Effector memory CD4-positive, alpha-beta T cell (primary cell): Measurements from ENCODE around the gene SLK.
A peak's percentile ranks its signal among the peaks of the same experiment; 100 is the strongest.

Source experiments
- DNase-seq, 3 donors: peaks; one replicate each; pipeline ENCODE4 v3.0.0-alpha.2; 2020
- H3K27ac ChIP-seq: 2 replicates; pipeline ENCODE4 v1.7.0; 2013; ENCODE audit warnings: mild to moderate bottlenecking, low read length, moderate library complexity; ENCODE audit not compliant: insufficient read depth, poor library complexity, severe bottlenecking
- H3K27me3 ChIP-seq: replicated peaks from 2 replicates; pipeline ENCODE4 v1.7.0; 2013; ENCODE audit warnings: mild to moderate bottlenecking, low read length; ENCODE audit not compliant: insufficient read depth, control insufficient read depth, poor library complexity, severe bottlenecking
- H3K36me3 ChIP-seq: 2 replicates; pipeline ENCODE4 v1.7.0; 2013; ENCODE audit warnings: mild to moderate bottlenecking, low read length, moderate library complexity; ENCODE audit not compliant: control insufficient read depth, insufficient read depth
- H3K4me1 ChIP-seq: 2 replicates; pipeline ENCODE4 v1.7.0; 2013; ENCODE audit warnings: low read length, mild to moderate bottlenecking; ENCODE audit not compliant: control insufficient read depth, insufficient read depth, poor library complexity, severe bottlenecking
- H3K4me3 ChIP-seq: 2 replicates; pipeline ENCODE4 v1.7.0; 2013; ENCODE audit warnings: low read length, low read depth, mild to moderate bottlenecking; ENCODE audit not compliant: insufficient read depth, poor library complexity, severe bottlenecking
- H3K9me3 ChIP-seq: 2 replicates; pipeline ENCODE4 v1.7.0; 2013; ENCODE audit warnings: mild to moderate bottlenecking, low read length, moderate library complexity; ENCODE audit not compliant: control insufficient read depth

SLK gene

GRCh38 chr10:103982639-103983038 is 15.7 kb downstream of the SLK start:
- no peaks in the 10 kb centered on the region for H3K9me3 ChIP-seq
- H3K27ac ChIP-seq: no peak overlapping the region
- no peak for DNase-seq
- peaks cover 20% of the 10 kb centered on the region for H3K4me1 ChIP-seq
- no peak overlapping the region for H3K4me3 ChIP-seq
- H3K27me3 ChIP-seq: no peaks in the 10 kb centered on the region
- H3K36me3 ChIP-seq: no peaks in the 10 kb centered on the region

- peaks cover 20% of the 10 kb centered on the region for H3K4me1 ChIP-seq
- H3K4me3 ChIP-seq: peak overlapping the region; percentile 9
- H3K36me3 ChIP-seq: no peaks in the 10 kb centered on the region
- H3K9me3 ChIP-seq: no peaks in the 10 kb centered on the region
- no peaks in the 10 kb centered on the region for H3K27me3 ChIP-seq
- DNase-seq: no peak
- peak overlapping the region; percentile 24 for H3K27ac ChIP-seq
Measured at GRCh38 chr10:103983367-103983911, 16.5 kb downstream of the SLK start.

GRCh38 chr10:103985726-103986125 is 18.8 kb downstream of the SLK start:
- Histone ChIP-seq H3K4me3 (no peak overlapping the region), H3K36me3 (no peaks in the 10 kb centered on the region), H3K4me1 (peaks cover 20% of the 10 kb centered on the region), H3K9me3 (no peaks in the 10 kb centered on the region), H3K27ac (no peak overlapping the region), H3K27me3 (no peaks in the 10 kb centered on the region)
- DNase-seq: no peak

GRCh38 chr10:103986360-103986759 is 19.4 kb downstream of the SLK start:
- DNase-seq: peak in 2 of 3 donors; percentile 27 to 68
- H3K36me3 ChIP-seq: no peaks in the 10 kb centered on the region
- H3K4me1 ChIP-seq: peaks cover 20% of the 10 kb centered on the region
- no peaks in the 10 kb centered on the region for H3K27me3 ChIP-seq
- no peaks in the 10 kb centered on the region for H3K9me3 ChIP-seq
- no peak overlapping the region for H3K27ac ChIP-seq
- H3K4me3 ChIP-seq: no peak overlapping the region

GRCh38 chr10:103990121-103990520 is 23.2 kb downstream of the SLK start:
- peaks cover 5% of the 10 kb centered on the region for H3K4me1 ChIP-seq
- H3K9me3 ChIP-seq: no peaks in the 10 kb centered on the region
- H3K27me3 ChIP-seq: no peaks in the 10 kb centered on the region
- H3K4me3 ChIP-seq: no peak overlapping the region
- no peak overlapping the region for H3K27ac ChIP-seq
- no peak for DNase-seq
- H3K36me3 ChIP-seq: peaks cover 5% of the 10 kb centered on the region

- Histone ChIP-seq H3K9me3 (no peaks in the 10 kb centered on the region), H3K27ac (no peak overlapping the region), H3K36me3 (peaks cover 6% of the 10 kb centered on the region)
Measured at GRCh38 chr10:103990531-103990930, 23.6 kb downstream of the SLK start.

GRCh38 chr10:103991393-103992128 is 24.6 kb downstream of the SLK start:
- DNase-seq: no peak
- no peaks in the 10 kb centered on the region for H3K9me3 ChIP-seq
- H3K4me3 ChIP-seq: no peak overlapping the region

More at GRCh38 chr10:103990531-103990930, 23.6 kb downstream of the SLK start:
- DNase-seq: no peak
- Histone ChIP-seq H3K27me3 (no peaks in the 10 kb centered on the region), H3K4me3 (no peak overlapping the region), H3K4me1 (peaks cover 5% of the 10 kb centered on the region)

GRCh38 chr10:103995134-103995533 is 28.2 kb downstream of the SLK start:
- no peaks in the 10 kb centered on the region for H3K4me1 ChIP-seq
- H3K36me3 ChIP-seq: peaks cover 30% of the 10 kb centered on the region
- no peaks in the 10 kb centered on the region for H3K9me3 ChIP-seq
- H3K4me3 ChIP-seq: no peak overlapping the region
- no peak overlapping the region for H3K27ac ChIP-seq
- no peaks in the 10 kb centered on the region for H3K27me3 ChIP-seq
- DNase-seq: no peak

More at GRCh38 chr10:103991393-103992128, 24.6 kb downstream of the SLK start:
- Histone ChIP-seq H3K27me3 (no peaks in the 10 kb centered on the region), H3K27ac (no peak overlapping the region), H3K4me1 (peaks cover under 1% of the 10 kb centered on the region), H3K36me3 (peaks cover 10% of the 10 kb centered on the region)

- H3K27ac ChIP-seq: no peak overlapping the region
- H3K4me1 ChIP-seq: no peaks in the 10 kb centered on the region
- no peaks in the 10 kb centered on the region for H3K9me3 ChIP-seq
- H3K4me3 ChIP-seq: no peak overlapping the region
- no peak for DNase-seq
- H3K36me3 ChIP-seq: peaks cover 39% of the 10 kb centered on the region
- no peaks in the 10 kb centered on the region for H3K27me3 ChIP-seq
Measured at GRCh38 chr10:103998805-103999204, 31.9 kb downstream of the SLK start.

- Histone ChIP-seq H3K36me3 (peaks cover 39% of the 10 kb centered on the region), H3K27ac (no peak overlapping the region), H3K9me3 (no peaks in the 10 kb centered on the region), H3K4me3 (no peak overlapping the region), H3K4me1 (no peaks in the 10 kb centered on the region), H3K27me3 (no peaks in the 10 kb centered on the region)
- DNase-seq: no peak
Measured at GRCh38 chr10:104002911-104003310, 36.0 kb downstream of the SLK start.
